SK-N-SH (cell line): Measurements from ENCODE around the gene VCAN. TPM values are rescaled to one million over a fixed set of nuclear protein-coding genes. Genes with fewer than 3 reads are reported as not detected.

ENCODE experiments used
- CTCF ChIA-PET: fragments of 300-600, 350-600 bp; formaldehyde crosslinking; extraction: SDS; loops from one replicate; lab custom pipeline; 2021; lab: Yijun Ruan, JAX
- POLR2A ChIA-PET: fragments of 350-600 bp; sonication (Branson Sonifier 250); formaldehyde crosslinking; extraction: SDS; loops from one replicate; lab custom pipeline; 2020; ENCODE audit warnings: antibody characterized with exemption, inconsistent platforms; lab: Yijun Ruan, JAX
- DNase-seq: peaks from one replicate; pipeline ENCODE4 v3.0.0; 2012
- H2AFZ ChIP-seq: fragments of 200-600 bp; sonication (generic); 2 replicates; pipeline ENCODE4 v1.8.1; 2016; ENCODE audit warnings: antibody characterized with exemption, mild to moderate bottlenecking, low read depth
- H3F3A ChIP-seq: fragments of 200-600 bp; sonication (generic); replicated peaks from 2 replicates; pipeline ENCODE3; 2016; ENCODE audit warnings: antibody characterized with exemption, mild to moderate bottlenecking; ENCODE audit not compliant: insufficient read depth
- H3K27ac ChIP-seq, 2 experiments: fragments of 200-500 bp in 1 of 2; fragments of 200-600 bp in 1 of 2; sonication (Bioruptor generic) in 1 of 2; sonication (generic), shearing (Covaris generic) in 1 of 2; 2 replicates each; pipeline versions ENCODE4 v1.5.1 to v1.6.1; 2014 to 2016; ENCODE audit warnings: low read depth in 2 of 2, inconsistent platforms in 1 of 2, low read length in 1 of 2, mild to moderate bottlenecking in 1 of 2, mixed read lengths in 1 of 2
- H3K27me3 ChIP-seq: fragments of 200-600 bp; sonication (generic), shearing (Covaris generic); 2 replicates; pipeline ENCODE4 v1.6.1; 2016; ENCODE audit warnings: mixed run types; ENCODE audit not compliant: insufficient read depth
- H3K36me3 ChIP-seq, 2 experiments: fragments of 200-500 bp in 1 of 2; fragments of 200-600 bp in 1 of 2; sonication (Bioruptor generic) in 1 of 2; sonication (generic) in 1 of 2; replicated peaks in 1 of 2; 2 replicates each; pipeline versions ENCODE3 to v1.5.1; 2014 to 2016; ENCODE audit warnings: low read length in 1 of 2, mild to moderate bottlenecking in 1 of 2; ENCODE audit not compliant: insufficient read depth in 2 of 2, control insufficient read depth in 1 of 2
- H3K4me1 ChIP-seq, 2 experiments: fragments of 200-500 bp in 1 of 2; fragments of 200-600 bp in 1 of 2; sonication (Bioruptor generic) in 1 of 2; sonication (generic), shearing (Covaris generic) in 1 of 2; 2 replicates each; pipeline versions ENCODE4 v1.5.1 to v1.6.1; 2014 to 2016; ENCODE audit warnings: low read depth in 1 of 2, low read length in 1 of 2, mixed run types in 1 of 2; ENCODE audit not compliant: insufficient read depth in 2 of 2, control insufficient read depth in 1 of 2
- H3K4me2 ChIP-seq: fragments of 200-600 bp; sonication (generic), shearing (Covaris generic); 2 replicates; pipeline ENCODE4 v1.6.1; 2017; ENCODE audit warnings: mixed run types
- H3K4me3 ChIP-seq, 2 experiments: fragments of 200-500 bp in 1 of 2; fragments of 200-600 bp in 1 of 2; sonication (Bioruptor generic) in 1 of 2; sonication (generic), shearing (Covaris generic) in 1 of 2; 2 replicates each; pipeline versions ENCODE4 v1.5.1 to v1.8.1; 2014 to 2016; ENCODE audit warnings: low read depth in 2 of 2, inconsistent platforms in 1 of 2, low read length in 1 of 2, mild to moderate bottlenecking in 1 of 2, mixed read lengths in 1 of 2, moderate library complexity in 1 of 2
- H3K79me2 ChIP-seq: fragments of 200-600 bp; sonication (generic); 2 replicates; pipeline ENCODE4 v1.8.1; 2017; ENCODE audit warnings: mild to moderate bottlenecking; ENCODE audit not compliant: insufficient read depth
- H3K9ac ChIP-seq: fragments of 200-600 bp; sonication (generic); 2 replicates; pipeline ENCODE4 v1.6.1; 2017; ENCODE audit warnings: mixed run types
- H3K9me2 ChIP-seq: fragments of 200-600 bp; sonication (generic); 2 replicates; pipeline ENCODE4 v1.6.1; 2017; ENCODE audit warnings: mixed run types
- H3K9me3 ChIP-seq: fragments of 200-600 bp; sonication (generic); 2 replicates; pipeline ENCODE4 v1.6.1; 2017; ENCODE audit warnings: mixed run types, mild to moderate bottlenecking, moderate library complexity
- H4K20me1 ChIP-seq: fragments of 200-600 bp; sonication (generic); 2 replicates; pipeline ENCODE4 v1.6.1; 2017; ENCODE audit warnings: mild to moderate bottlenecking, mixed run types; ENCODE audit not compliant: insufficient read depth
- EP300 ChIP-seq, 2 experiments: IDR thresholded peaks; 2 replicates each; pipeline versions ENCODE4 v1.4.0 to v1.6.1; 2012; ENCODE audit warnings: borderline replicate concordance in 1 of 2, low read depth in 1 of 2, low read length in 1 of 2
- FOXM1 ChIP-seq: IDR thresholded peaks from 2 replicates; pipeline ENCODE4 v1.4.0; 2012; ENCODE audit warnings: low read depth, mild to moderate bottlenecking
- MEF2A ChIP-seq: IDR thresholded peaks from 2 replicates; pipeline ENCODE4 v1.4.0; 2012; ENCODE audit warnings: low read depth, borderline replicate concordance
- NFIC ChIP-seq: IDR thresholded peaks from 2 replicates; pipeline ENCODE4 v1.4.0; 2012; ENCODE audit warnings: borderline replicate concordance
- NRF1 ChIP-seq: IDR thresholded peaks from 2 replicates; pipeline ENCODE4 v1.6.1; 2012; ENCODE audit warnings: low read depth, mild to moderate bottlenecking, low read length
- RAD21 ChIP-seq: IDR thresholded peaks from 2 replicates; pipeline ENCODE4 v1.6.1; 2012; ENCODE audit warnings: mild to moderate bottlenecking, low read length
- RFX5 ChIP-seq: IDR thresholded peaks from 2 replicates; pipeline ENCODE4 v1.6.1; 2012; ENCODE audit warnings: mild to moderate bottlenecking, improper control_type of control experiment, low read length
- RXRA ChIP-seq: IDR thresholded peaks from 2 replicates; pipeline ENCODE4 v1.4.0; 2012; ENCODE audit warnings: low read depth, mild to moderate bottlenecking, borderline replicate concordance
- SIN3A ChIP-seq: IDR thresholded peaks from 2 replicates; pipeline ENCODE4 v1.6.1; 2012; ENCODE audit warnings: low read depth, mild to moderate bottlenecking, low read length, moderate library complexity, borderline replicate concordance
- SMC3 ChIP-seq: IDR thresholded peaks from 2 replicates; pipeline ENCODE4 v1.6.1; 2012; ENCODE audit warnings: low read depth, low read length, improper control_type of control experiment
- TCF12 ChIP-seq: IDR thresholded peaks from 2 replicates; pipeline ENCODE4 v1.4.0; 2012
- whole genome bisulfite sequencing: methylation state at CpG from one replicate; pipeline ENCODE4 v1.1.6; 2017; ENCODE audit warnings: low lambda C conversion rate; 5-methylcytosine and 5-hydroxymethylcytosine counted together
- polyA plus RNA-seq, 3 experiments: library from polyadenylated mRNA; depleted of rRNA; stranded (reverse); fragments of >200 nt; gene quantifications; 2 replicates each; pipeline ENCODE4 v1.2.3, GENCODE V29; 2012
- TF ChIP-seq, protein P1 (sequence below): fragments of 150-350 bp; IDR thresholded peaks from 2 replicates; pipeline ENCODE4 v1.6.1; 2017; ENCODE audit warnings: antibody characterized with exemption, low read length, low read depth, borderline replicate concordance
- TF ChIP-seq, protein P2 (sequence below): IDR thresholded peaks from 2 replicates; pipeline ENCODE4 v1.4.0; 2012; ENCODE audit warnings: low read depth, borderline replicate concordance
- TF ChIP-seq, protein P3 (sequence below): IDR thresholded peaks from 2 replicates; pipeline ENCODE4 v1.4.0; 2012; ENCODE audit warnings: low read depth

VCAN gene
- polyA plus RNA-seq, 1 of the 3 experiments (the other 2 are of a cell fraction), result 142 TPM

DNA sequence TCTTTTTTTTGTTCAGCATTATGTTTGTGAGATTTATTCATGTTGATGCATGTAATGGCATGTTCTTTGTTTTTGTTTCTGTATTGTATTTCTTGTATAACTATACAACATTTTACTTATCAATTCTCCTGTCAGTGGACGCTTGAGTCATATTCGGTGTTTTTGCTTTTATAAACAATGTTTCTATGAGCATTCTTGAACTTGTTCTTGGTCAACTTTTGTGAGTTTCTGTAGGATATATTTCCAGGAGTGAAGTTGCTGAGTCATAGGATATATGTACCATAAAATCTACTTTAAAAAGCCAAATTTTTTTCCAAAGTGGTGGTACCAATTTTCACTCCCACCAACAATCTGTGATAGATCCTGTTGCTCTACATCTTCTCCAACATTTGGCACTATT lies 104.8 kb downstream of the VCAN start:
- Histone ChIP-seq H4K20me1 (no peaks in the 10 kb centered on the region), H3K79me2 (no peaks in the 10 kb centered on the region; the same call in 1 of the 2 replicates), H3K27ac (no peak overlapping the region), H3K36me3 (peaks cover 80 to 97% of the 10 kb centered on the region in 2 experiments), H3F3A (peaks cover 19% of the 10 kb centered on the region), H2AFZ (no peak overlapping the region), H3K9ac (no peak overlapping the region), H3K4me3 (no peak overlapping the region), H3K9me3 (peaks cover 14% of the 10 kb centered on the region; the same call in 1 of the 2 replicates), H3K27me3 (no peaks in the 10 kb centered on the region), H3K4me2 (no peak overlapping the region), H3K9me2 (no peaks in the 10 kb centered on the region), H3K4me1 (no peaks in the 10 kb centered on the region)
- ChIA-PET CTCF (no interaction called here), POLR2A (no interaction called here)
- DNase-seq, result no peak
- TF ChIP-seq, protein P1, sequence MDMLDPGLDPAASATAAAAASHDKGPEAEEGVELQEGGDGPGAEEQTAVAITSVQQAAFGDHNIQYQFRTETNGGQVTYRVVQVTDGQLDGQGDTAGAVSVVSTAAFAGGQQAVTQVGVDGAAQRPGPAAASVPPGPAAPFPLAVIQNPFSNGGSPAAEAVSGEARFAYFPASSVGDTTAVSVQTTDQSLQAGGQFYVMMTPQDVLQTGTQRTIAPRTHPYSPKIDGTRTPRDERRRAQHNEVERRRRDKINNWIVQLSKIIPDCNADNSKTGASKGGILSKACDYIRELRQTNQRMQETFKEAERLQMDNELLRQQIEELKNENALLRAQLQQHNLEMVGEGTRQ, result no peak
- no peak for TF ChIP-seq FOXM1
- no peak for TF ChIP-seq NFIC
- TF ChIP-seq TCF12, result no peak
- no peak for TF ChIP-seq SIN3A
- no peak for TF ChIP-seq RFX5
- no peak for TF ChIP-seq SMC3
- TF ChIP-seq NRF1, result no peak
- TF ChIP-seq, protein P2, sequence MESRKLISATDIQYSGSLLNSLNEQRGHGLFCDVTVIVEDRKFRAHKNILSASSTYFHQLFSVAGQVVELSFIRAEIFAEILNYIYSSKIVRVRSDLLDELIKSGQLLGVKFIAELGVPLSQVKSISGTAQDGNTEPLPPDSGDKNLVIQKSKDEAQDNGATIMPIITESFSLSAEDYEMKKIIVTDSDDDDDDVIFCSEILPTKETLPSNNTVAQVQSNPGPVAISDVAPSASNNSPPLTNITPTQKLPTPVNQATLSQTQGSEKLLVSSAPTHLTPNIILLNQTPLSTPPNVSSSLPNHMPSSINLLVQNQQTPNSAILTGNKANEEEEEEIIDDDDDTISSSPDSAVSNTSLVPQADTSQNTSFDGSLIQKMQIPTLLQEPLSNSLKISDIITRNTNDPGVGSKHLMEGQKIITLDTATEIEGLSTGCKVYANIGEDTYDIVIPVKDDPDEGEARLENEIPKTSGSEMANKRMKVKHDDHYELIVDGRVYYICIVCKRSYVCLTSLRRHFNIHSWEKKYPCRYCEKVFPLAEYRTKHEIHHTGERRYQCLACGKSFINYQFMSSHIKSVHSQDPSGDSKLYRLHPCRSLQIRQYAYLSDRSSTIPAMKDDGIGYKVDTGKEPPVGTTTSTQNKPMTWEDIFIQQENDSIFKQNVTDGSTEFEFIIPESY, result no peak
- TF ChIP-seq, protein P3, sequence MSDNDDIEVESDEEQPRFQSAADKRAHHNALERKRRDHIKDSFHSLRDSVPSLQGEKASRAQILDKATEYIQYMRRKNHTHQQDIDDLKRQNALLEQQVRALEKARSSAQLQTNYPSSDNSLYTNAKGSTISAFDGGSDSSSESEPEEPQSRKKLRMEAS, result no peak
- no peak for TF ChIP-seq RXRA
- no peak for TF ChIP-seq RAD21
- no peak for TF ChIP-seq EP300 (IDR thresholded peaks at IDR 0.05; ENCODE audit: borderline replicate concordance in 1 of 2, low read depth in 1 of 2, low read length in 1 of 2)
- 82% methylated on average over 2 of the region's 2 CpGs for WGBS

DNA sequence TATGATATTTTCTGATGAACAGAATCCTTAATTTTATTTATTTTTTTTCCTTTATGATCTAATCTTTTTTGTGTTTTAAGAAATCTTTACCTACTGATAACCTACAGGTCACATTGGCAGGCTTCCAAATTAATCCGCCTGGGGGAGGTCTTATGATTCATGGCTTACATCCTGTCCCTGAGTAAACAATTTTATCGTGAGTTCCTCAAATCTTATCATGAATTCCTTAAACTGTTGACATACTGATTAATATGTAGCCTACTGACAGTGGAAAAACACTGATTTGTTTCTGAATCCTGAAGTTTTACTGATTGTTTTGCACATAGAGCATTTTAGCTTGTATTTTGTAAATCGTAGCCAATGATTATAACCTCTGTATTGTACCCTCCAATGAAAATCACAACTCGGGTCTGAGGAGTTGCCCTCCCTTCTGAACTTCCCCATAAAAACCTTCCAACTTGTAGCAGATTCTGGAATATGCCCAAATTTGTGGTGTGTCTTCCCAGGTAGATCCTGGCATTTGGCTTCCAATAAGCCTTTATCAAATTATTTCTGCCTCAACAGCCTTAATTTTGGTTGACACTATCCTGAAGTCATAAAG lies 105.6 kb downstream of the VCAN start:
- Histone ChIP-seq H4K20me1 (no peaks in the 10 kb centered on the region), H3K4me3 (no peak overlapping the region), H3K9me2 (no peaks in the 10 kb centered on the region), H2AFZ (no peak overlapping the region), H3K36me3 (peaks cover 80 to 97% of the 10 kb centered on the region in 2 experiments), H3K4me2 (no peak overlapping the region), H3K79me2 (no peaks in the 10 kb centered on the region), H3F3A (peaks cover 26% of the 10 kb centered on the region), H3K27me3 (no peaks in the 10 kb centered on the region), H3K4me1 (no peaks in the 10 kb centered on the region), H3K9ac (no peak overlapping the region), H3K27ac (no peak overlapping the region), H3K9me3 (peaks cover 14% of the 10 kb centered on the region; the same call in 1 of the 2 replicates)
- WGBS, result 67% methylated on average over 4 of the region's 4 CpGs
- ChIA-PET POLR2A (no interaction called here), CTCF (no interaction called here)
- TF ChIP-seq NFIC (peak; percentile 24; the same call in 1 of the 2 replicates), MEF2A (no peak), FOXM1 (no peak)
- TF ChIP-seq, protein P3, result no peak
- DNase-seq, result no peak
